GM12878 (cell line): Measurements from ENCODE around the gene USP15.
"Not testable (repeated sequence)": the region's sequence is repeated elsewhere in the genome, so short reads cannot be mapped to it uniquely, and the experiment has no call there.

Source experiments
- CHD2 ChIP-seq: IDR thresholded peaks from 2 replicates; pipeline ENCODE4 v1.6.1; 2011; ENCODE audit warnings: low read depth, low read length, improper control_type of control experiment, borderline replicate concordance
- CTCF ChIP-seq, 3 experiments: IDR thresholded peaks in 2 of 3; conservative IDR thresholded peaks in 1 of 3; 2 replicates each; pipeline ENCODE4 v1.5.1; 2011; ENCODE audit warnings: low read depth in 3 of 3, low read length in 3 of 3, mild to moderate bottlenecking in 3 of 3, control low read depth in 2 of 3, moderate library complexity in 2 of 3, inconsistent platforms in 1 of 3, mixed read lengths in 1 of 3; ENCODE audit not compliant: control insufficient read depth in 2 of 3, insufficient read depth in 1 of 3; ENCODE audit errors: extremely low read depth in 1 of 3
- HDAC6 ChIP-seq: fragments of 200-600 bp; sonication (generic); IDR thresholded peaks from one replicate; pipeline ENCODE4 v1.8.0; 2017; ENCODE audit warnings: antibody characterized with exemption; ENCODE audit not compliant: unreplicated experiment
- POLR2A ChIP-seq: IDR thresholded peaks from 2 replicates; pipeline ENCODE4 v1.6.1; 2011; ENCODE audit warnings: low read depth, mild to moderate bottlenecking, low read length
- SIN3A ChIP-seq: IDR thresholded peaks from 2 replicates; pipeline ENCODE4 v1.6.1; 2012; ENCODE audit warnings: low read depth, low read length, improper control_type of control experiment
- SP1 ChIP-seq: IDR thresholded peaks from one replicate; pipeline ENCODE4 v1.6.1; 2011; ENCODE audit warnings: low read depth, low read length
- ZNF274 ChIP-seq: IDR thresholded peaks from one replicate; pipeline ENCODE4 v1.8.0; 2011; ENCODE audit not compliant: insufficient read length, insufficient read depth
- TF ChIP-seq, protein P1 (sequence below): IDR thresholded peaks from 2 replicates; pipeline ENCODE4 v1.6.1; 2011; ENCODE audit warnings: low read depth, low read length, improper control_type of control experiment, borderline replicate concordance

- TF ChIP-seq CHD2; CTCF (IDR thresholded peaks at IDR 0.05 in 2 of 3, conservative IDR thresholded peaks at IDR 0.05 in 1 of 3; ENCODE audit: control insufficient read depth in 2 of 3, extremely low read depth in 1 of 3, insufficient read depth in 1 of 3, low read depth in 3 of 3, low read length in 3 of 3); SIN3A; ZNF274; HDAC6; POLR2A; SP1: not testable (repeated sequence)
- TF ChIP-seq, protein P1, sequence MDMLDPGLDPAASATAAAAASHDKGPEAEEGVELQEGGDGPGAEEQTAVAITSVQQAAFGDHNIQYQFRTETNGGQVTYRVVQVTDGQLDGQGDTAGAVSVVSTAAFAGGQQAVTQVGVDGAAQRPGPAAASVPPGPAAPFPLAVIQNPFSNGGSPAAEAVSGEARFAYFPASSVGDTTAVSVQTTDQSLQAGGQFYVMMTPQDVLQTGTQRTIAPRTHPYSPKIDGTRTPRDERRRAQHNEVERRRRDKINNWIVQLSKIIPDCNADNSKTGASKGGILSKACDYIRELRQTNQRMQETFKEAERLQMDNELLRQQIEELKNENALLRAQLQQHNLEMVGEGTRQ: not testable (repeated sequence)
These were observed 108.4 kb downstream of the USP15 start for GRCh38 chr12:62368430-62369223.
